NCI-H345 treated with DMSO at 0.1 percent for 48 hours (cell line): ENCODE measurements around the gene SLC10A7.

Experiments
- DNase-seq: peaks from one replicate; lab custom pipeline; 2025; ENCODE audit not compliant: unreplicated experiment; lab: John Stamatoyannopoulos, UW

The SLC10A7 gene

GRCh38 chr4:146222313-146222712, 299.4 kb downstream of the SLC10A7 start:
- no peak for DNase-seq

GRCh38 chr4:146214238-146214637, 307.5 kb downstream of the SLC10A7 start, which contains the start of gene REELD1:
REELD1 (plus strand) TSS chr4:146214538; CDS start chr4:146216953, 2,415 bp downstream.
- no peak for DNase-seq

- no peak for DNase-seq
Measured at GRCh38 chr4:146212781-146213180, 309.0 kb downstream of the SLC10A7 start.

GRCh38 chr4:146211440-146211839, 310.3 kb downstream of the SLC10A7 start:
- no peak for DNase-seq

- DNase-seq = no peak
Measured at GRCh38 chr4:146210890-146211289, 310.9 kb downstream of the SLC10A7 start.

- no peak for DNase-seq
Measured at GRCh38 chr4:146207410-146207809, 314.3 kb downstream of the SLC10A7 start.
